PFSK-1 (cell line): ENCODE data around the gene SLC6A17.

ENCODE experiments used
- FOXP2 ChIP-seq: optimal IDR thresholded peaks from 2 replicates; pipeline ENCODE3; 2011; ENCODE audit warnings: borderline replicate concordance, control low read depth, inconsistent platforms; ENCODE audit not compliant: insufficient read depth; ENCODE audit errors: extremely low read length, extremely low read depth
- POLR2AphosphoS5 ChIP-seq: IDR thresholded peaks from 2 replicates; pipeline ENCODE4 v1.6.1; 2012; ENCODE audit warnings: low read depth, mild to moderate bottlenecking, control low read depth, low read length, moderate library complexity
- REST ChIP-seq, 2 experiments: IDR thresholded peaks; 2 replicates each; pipeline versions ENCODE4 v1.6.1 to v1.8.0; 2011 to 2012; ENCODE audit warnings: low read depth in 2 of 2, low read length in 2 of 2, control low read depth in 1 of 2, inconsistent platforms in 1 of 2, mild to moderate bottlenecking in 1 of 2, moderate library complexity in 1 of 2; ENCODE audit not compliant: insufficient read depth in 1 of 2
- SIN3A ChIP-seq: IDR thresholded peaks from 2 replicates; pipeline ENCODE4 v1.6.1; 2012; ENCODE audit warnings: mild to moderate bottlenecking, low read length, moderate library complexity, borderline replicate concordance; ENCODE audit not compliant: insufficient read depth
- TAF1 ChIP-seq: IDR thresholded peaks from 2 replicates; pipeline ENCODE4 v1.6.1; 2012; ENCODE audit warnings: low read length, control low read depth, borderline replicate concordance; ENCODE audit not compliant: insufficient read depth

Gene SLC6A17

DNA sequence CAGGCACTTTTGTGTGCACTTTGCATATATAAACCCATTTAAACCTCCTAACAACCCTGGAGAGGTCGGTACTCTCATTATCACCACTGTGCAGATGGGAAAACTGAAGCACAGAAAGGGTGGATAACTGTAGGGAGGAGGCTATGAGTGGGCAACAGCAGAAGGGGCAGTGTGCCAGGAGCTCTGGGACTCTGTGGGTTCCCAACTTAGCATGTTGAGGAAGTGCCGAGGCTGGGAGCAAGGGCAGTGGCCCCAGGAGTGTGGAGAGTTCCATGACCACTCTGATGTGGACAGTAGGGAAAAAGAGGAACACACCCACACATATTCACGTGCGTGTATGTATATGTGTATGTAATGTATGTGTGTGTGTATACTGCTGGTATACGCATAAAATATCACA lies 34.2 kb downstream of the SLC6A17 start:
- TF ChIP-seq FOXP2: no peak
- TF ChIP-seq SIN3A: no peak
- TF ChIP-seq TAF1: no peak

DNA sequence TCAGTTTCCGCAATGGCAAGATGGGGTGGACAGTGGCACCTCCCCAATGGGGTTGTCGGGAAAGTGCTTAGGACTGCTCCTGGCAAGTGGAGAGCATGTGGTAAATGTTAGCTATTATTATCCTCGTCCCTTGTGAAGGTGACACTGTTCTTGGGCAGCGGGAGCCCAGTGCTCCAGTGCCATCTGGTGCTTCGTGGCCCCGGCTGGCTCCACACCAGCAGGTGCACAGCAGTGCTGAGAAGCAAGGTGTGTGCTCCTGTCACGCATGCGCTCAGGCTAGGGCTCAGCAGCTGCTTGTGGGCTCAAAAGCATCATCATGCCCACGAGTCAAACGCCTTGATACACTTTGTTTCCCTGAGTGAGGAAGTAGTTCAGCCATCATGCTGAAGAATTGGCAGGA lies 34.9 kb downstream of the SLC6A17 start:
- TF ChIP-seq TAF1 (no peak), SIN3A (no peak), REST (IDR thresholded peaks at IDR 0.05; ENCODE audit: insufficient read depth in 1 of 2, low read depth in 2 of 2, low read length in 2 of 2) (no peak), POLR2AphosphoS5 (no peak), FOXP2 (no peak)

- TF ChIP-seq REST (IDR thresholded peaks at IDR 0.05; ENCODE audit: insufficient read depth in 1 of 2, low read depth in 2 of 2, low read length in 2 of 2) (no peak), SIN3A (no peak), TAF1 (no peak), POLR2AphosphoS5 (no peak), FOXP2 (no peak)
Observed at GRCh38 chr1:110186558-110186957, 36.3 kb downstream of the SLC6A17 start.

GRCh38 chr1:110187139-110187890 lies 37.0 kb downstream of the SLC6A17 start:
- TF ChIP-seq SIN3A (no peak), POLR2AphosphoS5 (no peak), TAF1 (no peak), REST (IDR thresholded peaks at IDR 0.05; ENCODE audit: insufficient read depth in 1 of 2, low read depth in 2 of 2, low read length in 2 of 2) (no peak), FOXP2 (no peak)

DNA sequence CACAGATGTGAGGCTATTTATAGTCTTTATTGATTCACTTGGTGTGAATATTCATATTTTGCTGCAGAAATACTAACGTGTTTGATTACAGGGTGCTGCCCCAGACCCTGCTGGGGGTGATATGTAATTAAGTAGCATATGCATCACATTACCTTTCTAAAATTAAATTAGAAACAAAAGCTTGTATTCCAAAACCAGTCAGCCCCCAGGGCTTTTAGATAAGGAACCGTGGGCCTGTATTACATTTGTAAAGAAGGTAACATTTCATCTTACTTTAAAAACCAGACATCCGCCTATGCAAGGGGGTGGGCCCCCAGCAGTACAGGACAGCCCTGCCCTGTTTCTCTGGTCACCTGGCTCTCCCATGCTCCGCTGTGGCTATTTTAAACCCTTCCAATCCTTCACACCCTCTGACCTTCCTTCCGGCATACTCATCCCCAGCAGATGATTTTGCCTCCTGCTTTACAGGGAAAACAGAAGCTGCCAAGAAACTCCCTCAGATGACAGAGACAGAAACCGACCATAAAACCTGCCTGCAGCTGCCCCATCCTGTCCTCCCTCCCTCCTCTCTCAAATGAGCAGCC lies 37.8 kb downstream of the SLC6A17 start:
- TF ChIP-seq REST (IDR thresholded peaks at IDR 0.05; ENCODE audit: insufficient read depth in 1 of 2, low read depth in 2 of 2, low read length in 2 of 2) (peak in 1 of 2 experiments; percentile 43; a peak in 1 of 4 replicates), TAF1 (peak; percentile 43; the same call in 1 of the 2 replicates), FOXP2 (no peak)
